Measurements from ENCODE around the gene SMARCA4. TPM values are rescaled to one million over a fixed set of nuclear protein-coding genes. Genes with fewer than 3 reads are reported as not detected.
A peak's percentile ranks its signal among the peaks of the same experiment; 100 is the strongest.

SMARCA4 gene
- total RNA-seq, 1 experiment from 2014 or later = 261 TPM

DNA sequence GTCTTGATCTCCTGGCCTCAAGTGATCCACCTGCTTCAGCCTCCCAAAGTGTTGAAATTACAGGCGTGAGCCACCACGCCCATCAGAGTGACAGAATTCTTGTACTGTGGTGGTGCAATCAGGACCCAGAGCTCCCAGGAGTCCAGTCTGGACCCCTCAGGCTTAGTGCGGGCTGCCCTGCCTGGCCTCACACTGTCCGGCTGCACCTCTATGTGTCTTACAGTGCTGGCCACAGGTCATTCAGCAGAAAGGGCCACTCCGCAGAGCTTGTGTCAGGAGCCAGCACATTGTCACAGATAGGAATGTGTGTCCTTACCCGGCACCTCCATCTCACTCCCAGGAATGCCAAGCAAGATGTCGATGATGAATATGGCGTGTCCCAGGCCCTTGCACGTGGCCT is 49.2 kb downstream of the SMARCA4 start:
- DNase-seq = no peak
- H3K79me1 ChIP-seq (ENCODE audit: insufficient read depth, low read depth, low read length, poor library complexity, severe bottlenecking) = no peaks in the 10 kb centered on the region
- H3K27me3 ChIP-seq (ENCODE audit: insufficient read depth, low read length) = no peaks in the 10 kb centered on the region
- H2AK5ac ChIP-seq (ENCODE audit: insufficient read length, low read length) = no peak overlapping the region
- no peak overlapping the region for H2BK12ac ChIP-seq (ENCODE audit: insufficient read length, low read depth, low read length)
- H3K23me2 ChIP-seq (ENCODE audit: insufficient read length, low read depth, low read length, poor library complexity, severe bottlenecking) = no peaks in the 10 kb centered on the region
- H3T11ph ChIP-seq (ENCODE audit: low read length) = no peak overlapping the region
- H3K23ac ChIP-seq (ENCODE audit: insufficient read length, low read depth, low read length) = no peak overlapping the region
- TF ChIP-seq, protein P1, sequence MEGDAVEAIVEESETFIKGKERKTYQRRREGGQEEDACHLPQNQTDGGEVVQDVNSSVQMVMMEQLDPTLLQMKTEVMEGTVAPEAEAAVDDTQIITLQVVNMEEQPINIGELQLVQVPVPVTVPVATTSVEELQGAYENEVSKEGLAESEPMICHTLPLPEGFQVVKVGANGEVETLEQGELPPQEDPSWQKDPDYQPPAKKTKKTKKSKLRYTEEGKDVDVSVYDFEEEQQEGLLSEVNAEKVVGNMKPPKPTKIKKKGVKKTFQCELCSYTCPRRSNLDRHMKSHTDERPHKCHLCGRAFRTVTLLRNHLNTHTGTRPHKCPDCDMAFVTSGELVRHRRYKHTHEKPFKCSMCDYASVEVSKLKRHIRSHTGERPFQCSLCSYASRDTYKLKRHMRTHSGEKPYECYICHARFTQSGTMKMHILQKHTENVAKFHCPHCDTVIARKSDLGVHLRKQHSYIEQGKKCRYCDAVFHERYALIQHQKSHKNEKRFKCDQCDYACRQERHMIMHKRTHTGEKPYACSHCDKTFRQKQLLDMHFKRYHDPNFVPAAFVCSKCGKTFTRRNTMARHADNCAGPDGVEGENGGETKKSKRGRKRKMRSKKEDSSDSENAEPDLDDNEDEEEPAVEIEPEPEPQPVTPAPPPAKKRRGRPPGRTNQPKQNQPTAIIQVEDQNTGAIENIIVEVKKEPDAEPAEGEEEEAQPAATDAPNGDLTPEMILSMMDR (conservative IDR thresholded peaks at IDR 0.05) = no peak
- no peak overlapping the region for H3K4ac ChIP-seq (ENCODE audit: low read depth, low read length)
- no peak overlapping the region for H2BK5ac ChIP-seq (ENCODE audit: insufficient read length, low read length)
- no peak overlapping the region for H4K91ac ChIP-seq (ENCODE audit: insufficient read length, low read depth, low read length)
- H3K9ac ChIP-seq (ENCODE audit: extremely low read depth, insufficient read length, low read length) = no peak overlapping the region
- no peak overlapping the region for H2BK15ac ChIP-seq (ENCODE audit: low read depth, low read length)
- H3K4me3 Mint-ChIP-seq = no peak overlapping the region
- no peak overlapping the region for H4K8ac ChIP-seq (replicated peaks; ENCODE audit: insufficient read length, low read depth, low read length)
- peaks cover 48 to 88% (median 86%) of the 10 kb centered on the region in 3 experiments; a peak in 6 of 7 replicates for H3K36me3 Mint-ChIP-seq (ENCODE audit: insufficient read depth in 1 of 3, low read depth in 3 of 3)
- no peak overlapping the region for H4K5ac ChIP-seq (ENCODE audit: insufficient read length, low read depth, low read length)
- no peaks in the 10 kb centered on the region for H3K4me1 ChIP-seq (ENCODE audit: insufficient read depth, low read length)
- no peak overlapping the region for H2AFZ ChIP-seq (ENCODE audit: low read length)
- peaks cover 1% of the 10 kb centered on the region; the same call in 1 of the 2 replicates for H3K27me3 Mint-ChIP-seq (ENCODE audit: low read depth)
- no peak overlapping the region for H3K18ac ChIP-seq (ENCODE audit: insufficient read length, low read depth, low read length)
- no peaks in the 10 kb centered on the region; a peak in 1 of 5 replicates for H3K9me3 Mint-ChIP-seq
- peak overlapping the region in 1 of 3 experiments; percentile 68; a peak in 1 of 7 replicates for H3K27ac Mint-ChIP-seq
- no peaks in the 10 kb centered on the region for H3K9me3 ChIP-seq (ENCODE audit: control insufficient read depth, low read depth, low read length)
- H3K27ac ChIP-seq (ENCODE audit: insufficient read length, low read depth, low read length) = no peak overlapping the region
- H2BK20ac ChIP-seq (ENCODE audit: low read depth, low read length, poor library complexity, severe bottlenecking) = no peak overlapping the region
- no peak overlapping the region for H2BK120ac ChIP-seq (ENCODE audit: low read depth, low read length, poor library complexity, severe bottlenecking)
- H3K4me1 Mint-ChIP-seq = no peaks in the 10 kb centered on the region
- no peak overlapping the region for H3K4me2 ChIP-seq (ENCODE audit: insufficient read depth, insufficient read length, low read length)
- no peaks in the 10 kb centered on the region for H3K79me2 ChIP-seq (ENCODE audit: insufficient read depth, low read length)
- no CpG with 5 or more reads among the region's 9 CpGs for WGBS (ENCODE audit: extremely low coverage, insufficient read length, low lambda C conversion rate)
- H4K20me1 ChIP-seq (ENCODE audit: control insufficient read depth, insufficient read depth, insufficient read length) = no peaks in the 10 kb centered on the region
- H3K56ac ChIP-seq (ENCODE audit: insufficient read length, low read depth, low read length) = no peak overlapping the region
- H3K14ac ChIP-seq (ENCODE audit: insufficient read depth, low read length) = no peak overlapping the region
